Parathyroid adenoma (tissue), 2 donors: ENCODE data around the gene FAM184B.
"Not testable (repeated sequence)": the region's sequence is repeated elsewhere in the genome, so short reads cannot be mapped to it uniquely, and the experiment has no call there.

Source experiments
- H2AFZ ChIP-seq: fragments of 300-600 bp; sonication (generic); one replicate; pipeline ENCODE4 v1.7.0; 2017; ENCODE audit warnings: antibody characterized with exemption, mild to moderate bottlenecking
- H3K27ac ChIP-seq: fragments of 300-600 bp; sonication (generic); one replicate; pipeline ENCODE4 v1.7.0; 2017
- H3K27me3 ChIP-seq: fragments of 300-600 bp; sonication (generic); one replicate; pipeline ENCODE4 v1.7.0; 2017; ENCODE audit warnings: low read length; ENCODE audit not compliant: control insufficient read depth, insufficient read depth
- H3K36me3 ChIP-seq: fragments of 300-600 bp; sonication (generic); one replicate; pipeline ENCODE4 v1.7.0; 2017; ENCODE audit warnings: low read length; ENCODE audit not compliant: control insufficient read depth, insufficient read depth
- H3K4me1 ChIP-seq: fragments of 300-600 bp; sonication (generic); one replicate; pipeline ENCODE4 v1.7.0; 2017; ENCODE audit warnings: control low read depth
- H3K4me2 ChIP-seq: fragments of 300-600 bp; sonication (generic); one replicate; pipeline ENCODE4 v1.7.0; 2017; ENCODE audit warnings: low read length
- H3K4me3 ChIP-seq: fragments of 300-600 bp; sonication (generic); one replicate; pipeline ENCODE4 v1.7.0; 2017; ENCODE audit warnings: low read depth, low read length
- H3K79me2 ChIP-seq: fragments of 300-600 bp; sonication (generic); one replicate; pipeline ENCODE4 v1.7.0; 2017; ENCODE audit warnings: control low read depth
- H3K9ac ChIP-seq: fragments of 300-600 bp; sonication (generic); one replicate; pipeline ENCODE4 v1.7.0; 2017; ENCODE audit warnings: mild to moderate bottlenecking
- H3K9me3 ChIP-seq: fragments of 300-600 bp; sonication (generic); one replicate; pipeline ENCODE4 v1.7.0; 2017; ENCODE audit warnings: low read length; ENCODE audit not compliant: control insufficient read depth
- TF ChIP-seq, protein P1 (sequence below): fragments of 300-600 bp; sonication (generic); IDR thresholded peaks from one replicate; pipeline ENCODE4 v1.7.0; 2017; ENCODE audit warnings: antibody characterized with exemption, mild to moderate bottlenecking
- donor health status: primary hyperparathyroidism.

FAM184B gene

DNA sequence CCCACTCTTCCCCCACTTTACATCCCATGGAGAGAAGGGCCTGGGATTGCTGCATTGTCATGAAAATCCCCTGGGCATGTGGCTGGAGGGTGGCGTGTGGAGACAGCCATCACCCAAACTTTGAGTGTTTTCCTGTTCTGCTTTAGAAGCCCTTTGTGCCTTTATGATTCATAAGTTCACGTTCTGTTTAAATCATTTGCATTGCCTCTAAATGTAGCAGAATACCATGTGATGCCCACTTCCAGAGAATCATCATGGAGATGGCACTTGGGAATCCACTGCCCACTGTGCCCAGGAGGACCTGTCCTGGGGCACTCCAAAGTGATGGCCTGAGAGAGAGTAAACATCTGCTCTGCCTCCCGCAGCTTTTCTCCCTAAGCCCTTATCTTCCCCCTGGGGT, 114.2 kb downstream of the FAM184B start:
- H3K36me3 ChIP-seq: no peaks in the 10 kb centered on the region
- no peaks in the 10 kb centered on the region for H3K9me3 ChIP-seq
- no peaks in the 10 kb centered on the region for H3K79me2 ChIP-seq
- peak overlapping the region; percentile 74 for H3K27ac ChIP-seq
- no peak overlapping the region for H3K4me3 ChIP-seq
- H2AFZ ChIP-seq: peak overlapping the region; percentile 76
- TF ChIP-seq, protein P1, sequence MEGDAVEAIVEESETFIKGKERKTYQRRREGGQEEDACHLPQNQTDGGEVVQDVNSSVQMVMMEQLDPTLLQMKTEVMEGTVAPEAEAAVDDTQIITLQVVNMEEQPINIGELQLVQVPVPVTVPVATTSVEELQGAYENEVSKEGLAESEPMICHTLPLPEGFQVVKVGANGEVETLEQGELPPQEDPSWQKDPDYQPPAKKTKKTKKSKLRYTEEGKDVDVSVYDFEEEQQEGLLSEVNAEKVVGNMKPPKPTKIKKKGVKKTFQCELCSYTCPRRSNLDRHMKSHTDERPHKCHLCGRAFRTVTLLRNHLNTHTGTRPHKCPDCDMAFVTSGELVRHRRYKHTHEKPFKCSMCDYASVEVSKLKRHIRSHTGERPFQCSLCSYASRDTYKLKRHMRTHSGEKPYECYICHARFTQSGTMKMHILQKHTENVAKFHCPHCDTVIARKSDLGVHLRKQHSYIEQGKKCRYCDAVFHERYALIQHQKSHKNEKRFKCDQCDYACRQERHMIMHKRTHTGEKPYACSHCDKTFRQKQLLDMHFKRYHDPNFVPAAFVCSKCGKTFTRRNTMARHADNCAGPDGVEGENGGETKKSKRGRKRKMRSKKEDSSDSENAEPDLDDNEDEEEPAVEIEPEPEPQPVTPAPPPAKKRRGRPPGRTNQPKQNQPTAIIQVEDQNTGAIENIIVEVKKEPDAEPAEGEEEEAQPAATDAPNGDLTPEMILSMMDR: no peak
- H3K4me1 ChIP-seq: peaks cover 12% of the 10 kb centered on the region
- no peaks in the 10 kb centered on the region for H3K27me3 ChIP-seq
- no peak overlapping the region for H3K9ac ChIP-seq
- no peak overlapping the region for H3K4me2 ChIP-seq

GRCh38 chr4:17665852-17666251, 115.6 kb downstream of the FAM184B start:
- Histone ChIP-seq H3K79me2 (no peaks in the 10 kb centered on the region), H3K4me1 (peaks cover 12% of the 10 kb centered on the region), H3K4me3 (no peak overlapping the region), H3K9me3 (no peaks in the 10 kb centered on the region), H3K27ac (no peak overlapping the region), H3K9ac (no peak overlapping the region), H3K4me2 (no peak overlapping the region), H2AFZ (no peak overlapping the region), H3K36me3 (no peaks in the 10 kb centered on the region), H3K27me3 (no peaks in the 10 kb centered on the region)
- TF ChIP-seq, protein P1: no peak

- no peaks in the 10 kb centered on the region for H3K9me3 ChIP-seq
- no peak overlapping the region for H3K9ac ChIP-seq
- H3K4me2 ChIP-seq: no peak overlapping the region
- no peaks in the 10 kb centered on the region for H3K36me3 ChIP-seq
- H3K27me3 ChIP-seq: no peaks in the 10 kb centered on the region
- H3K4me3 ChIP-seq: no peak overlapping the region
- TF ChIP-seq, protein P1: no peak
- peaks cover 12% of the 10 kb centered on the region for H3K4me1 ChIP-seq
- no peaks in the 10 kb centered on the region for H3K79me2 ChIP-seq
- no peak overlapping the region for H2AFZ ChIP-seq
- H3K27ac ChIP-seq: no peak overlapping the region
Measured at GRCh38 chr4:17665346-17665745, 116.1 kb downstream of the FAM184B start.

GRCh38 chr4:17664755-17665154, 116.7 kb downstream of the FAM184B start:
- TF ChIP-seq, protein P1: no peak
- no peak overlapping the region for H2AFZ ChIP-seq
- no peak overlapping the region for H3K27ac ChIP-seq
- H3K4me2 ChIP-seq: no peak overlapping the region
- no peaks in the 10 kb centered on the region for H3K79me2 ChIP-seq
- H3K36me3 ChIP-seq: no peaks in the 10 kb centered on the region
- no peak overlapping the region for H3K9ac ChIP-seq
- H3K4me3 ChIP-seq: no peak overlapping the region
- H3K27me3 ChIP-seq: no peaks in the 10 kb centered on the region
- H3K4me1 ChIP-seq: peaks cover 12% of the 10 kb centered on the region
- H3K9me3 ChIP-seq: no peaks in the 10 kb centered on the region

GRCh38 chr4:17662694-17663093, 118.7 kb downstream of the FAM184B start:
- no peaks in the 10 kb centered on the region for H3K9me3 ChIP-seq
- no peak overlapping the region for H2AFZ ChIP-seq
- no peaks in the 10 kb centered on the region for H3K79me2 ChIP-seq
- H3K9ac ChIP-seq: no peak overlapping the region
- no peaks in the 10 kb centered on the region for H3K27me3 ChIP-seq
- no peaks in the 10 kb centered on the region for H3K36me3 ChIP-seq
- no peak overlapping the region for H3K27ac ChIP-seq
- no peak overlapping the region for H3K4me2 ChIP-seq
- no peak overlapping the region for H3K4me3 ChIP-seq
- TF ChIP-seq, protein P1: no peak
- H3K4me1 ChIP-seq: peaks cover 7% of the 10 kb centered on the region

DNA sequence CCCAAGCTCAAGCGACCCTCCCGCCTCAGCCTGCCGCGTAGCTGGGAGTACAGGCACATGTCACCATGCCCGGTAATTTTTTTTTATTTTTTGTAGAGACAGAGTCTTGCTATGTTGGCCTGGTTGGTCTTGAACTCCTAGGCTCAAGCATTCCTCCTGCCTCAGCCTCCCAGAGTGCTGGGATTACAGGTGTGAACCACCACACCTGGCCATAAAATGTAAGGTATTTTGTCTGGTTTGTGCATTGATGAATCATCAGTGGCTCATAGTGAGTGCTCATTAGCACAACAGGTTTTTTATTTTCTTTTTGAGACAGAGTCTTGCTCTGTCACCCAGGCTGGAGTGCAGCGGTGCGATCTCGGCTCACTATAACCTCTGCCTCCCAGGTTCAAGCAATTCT, 122.2 kb downstream of the FAM184B start:
- not testable (repeated sequence) for H3K4me2 ChIP-seq, H3K79me2 ChIP-seq, H3K9ac ChIP-seq

More for the DNA sequence above, 122.2 kb downstream of the FAM184B start:
- not testable (repeated sequence) for H2AFZ ChIP-seq, H3K4me1 ChIP-seq, H3K27ac ChIP-seq, H3K27me3 ChIP-seq, H3K36me3 ChIP-seq, H3K4me3 ChIP-seq, H3K9me3 ChIP-seq
